Neural crest cell (in vitro differentiated cells): ENCODE measurements around the gene MYOD1. TPM values are rescaled to one million over a fixed set of nuclear protein-coding genes. Genes with fewer than 3 reads are reported as not detected.

Experiments
- DNase-seq: peaks from one replicate; pipeline ENCODE4 v3.0.0; 2021; ENCODE audit warnings: low read depth, mixed read lengths, low spot score
- H3K27ac Mint-ChIP-seq: one replicate; pipeline ENCODE4 v1.8.0; 2021; ENCODE audit warnings: mild to moderate bottlenecking, mixed read lengths; ENCODE audit not compliant: unreplicated experiment
- H3K27me3 Mint-ChIP-seq: 2 replicates; pipeline ENCODE4 v1.8.0; 2021; ENCODE audit warnings: low read depth, mild to moderate bottlenecking, mixed read lengths
- H3K36me3 Mint-ChIP-seq: 2 replicates; pipeline ENCODE4 v1.8.0; 2021; ENCODE audit warnings: low read depth, mild to moderate bottlenecking, mixed read lengths
- H3K4me1 Mint-ChIP-seq: 2 replicates; pipeline ENCODE4 v1.8.0; 2021; ENCODE audit warnings: mixed read lengths
- H3K4me3 Mint-ChIP-seq: one replicate; pipeline ENCODE4 v1.8.0; 2021; ENCODE audit warnings: mild to moderate bottlenecking, mixed read lengths
- H3K9me3 Mint-ChIP-seq: 2 replicates; pipeline ENCODE4 v1.8.0; 2021; ENCODE audit warnings: mixed read lengths
- CTCF ChIP-seq: fragments of 200-600 bp; sonication (generic); conservative IDR thresholded peaks from 2 replicates; pipeline ENCODE4 v1.5.0; 2021; ENCODE audit warnings: antibody characterized with exemption, mild to moderate bottlenecking
- total RNA-seq: library from RNA; stranded (reverse); gene quantifications from 2 replicates; pipeline ENCODE4 v1.2.1, GENCODE V29; 2021

The MYOD1 gene
- total RNA-seq, 1 donor from 2014 or later, result not detected

GRCh38 chr11:17684550-17684949 is 34.8 kb upstream of the MYOD1 start:
- Mint-ChIP-seq H3K4me1 (no peaks in the 10 kb centered on the region), H3K27me3 (peaks cover 55% of the 10 kb centered on the region), H3K36me3 (no peaks in the 10 kb centered on the region), H3K4me3 (no peak overlapping the region), H3K27ac (no peak overlapping the region), H3K9me3 (no peaks in the 10 kb centered on the region)
- no peak for TF ChIP-seq CTCF
- DNase-seq, result no peak

- Mint-ChIP-seq H3K27me3 (peaks cover 37% of the 10 kb centered on the region), H3K4me1 (no peaks in the 10 kb centered on the region)
Observed at GRCh38 chr11:17686231-17686980, 33.0 kb upstream of the MYOD1 start.

GRCh38 chr11:17687946-17688670 is 31.3 kb upstream of the MYOD1 start:
- no peak overlapping the region for H3K27ac Mint-ChIP-seq
- no peak overlapping the region for H3K4me3 Mint-ChIP-seq
- no peaks in the 10 kb centered on the region for H3K9me3 Mint-ChIP-seq
- no peak for DNase-seq
- no peak for TF ChIP-seq CTCF
- H3K4me1 Mint-ChIP-seq, result no peaks in the 10 kb centered on the region
- peaks cover 27% of the 10 kb centered on the region for H3K27me3 Mint-ChIP-seq
- H3K36me3 Mint-ChIP-seq, result no peaks in the 10 kb centered on the region

More at GRCh38 chr11:17686231-17686980, 33.0 kb upstream of the MYOD1 start:
- no peaks in the 10 kb centered on the region for H3K9me3 Mint-ChIP-seq
- H3K4me3 Mint-ChIP-seq, result no peak overlapping the region
- no peaks in the 10 kb centered on the region for H3K36me3 Mint-ChIP-seq
- no peak for TF ChIP-seq CTCF
- H3K27ac Mint-ChIP-seq, result no peak overlapping the region
- no peak for DNase-seq

GRCh38 chr11:17691550-17691949 is 27.8 kb upstream of the MYOD1 start:
- H3K27me3 Mint-ChIP-seq, result peaks cover 37% of the 10 kb centered on the region
- H3K4me3 Mint-ChIP-seq, result no peak overlapping the region

GRCh38 chr11:17691976-17692375 is 27.4 kb upstream of the MYOD1 start:
- TF ChIP-seq CTCF, result no peak
- Mint-ChIP-seq H3K9me3 (no peaks in the 10 kb centered on the region), H3K27me3 (peaks cover 38% of the 10 kb centered on the region), H3K4me3 (no peak overlapping the region), H3K36me3 (peaks cover 2% of the 10 kb centered on the region), H3K4me1 (peaks cover 5% of the 10 kb centered on the region), H3K27ac (no peak overlapping the region)
- DNase-seq, result no peak

More at GRCh38 chr11:17691550-17691949, 27.8 kb upstream of the MYOD1 start:
- no peak for DNase-seq
- H3K27ac Mint-ChIP-seq, result no peak overlapping the region
- H3K4me1 Mint-ChIP-seq, result peaks cover 5% of the 10 kb centered on the region
- TF ChIP-seq CTCF, result no peak
- H3K9me3 Mint-ChIP-seq, result no peaks in the 10 kb centered on the region
- peaks cover 2% of the 10 kb centered on the region for H3K36me3 Mint-ChIP-seq
